Measurements from ENCODE around the gene MLLT3.

GRCh38 chr9:20356403-20357036 lies 265.8 kb downstream of the MLLT3 start:
- peak; percentile 55 to 72 (median 67) for TF ChIP-seq CTCF (IDR thresholded peaks at IDR 0.05)
- no peak for TF ChIP-seq POLR2A (IDR thresholded peaks at IDR 0.05)
- TF ChIP-seq POLR2AphosphoS5 (IDR thresholded peaks at IDR 0.05), result no peak
